GM12864 (cell line): ENCODE results near the gene PRCP.

Source experiments
- DNase-seq: peaks from one replicate; pipeline ENCODE4 v3.0.0-alpha.2; 2011; ENCODE audit warnings: low read depth
- H3K4me3 ChIP-seq: 2 replicates; pipeline ENCODE4 v1.5.1; 2011; ENCODE audit warnings: mild to moderate bottlenecking, low read depth, low read length, control low read depth
- CTCF ChIP-seq: IDR thresholded peaks from 2 replicates; pipeline ENCODE4 v1.5.1; 2011; ENCODE audit warnings: low read depth, mild to moderate bottlenecking, moderate library complexity, low read length, control low read depth, inconsistent platforms; ENCODE audit errors: missing control alignments

The PRCP gene

GRCh38 chr11:82796998-82797961 lies 103.0 kb downstream of the PRCP start:
- H3K4me3 ChIP-seq, result no peak overlapping the region
- TF ChIP-seq CTCF, result no peak
- no peak for DNase-seq

DNA sequence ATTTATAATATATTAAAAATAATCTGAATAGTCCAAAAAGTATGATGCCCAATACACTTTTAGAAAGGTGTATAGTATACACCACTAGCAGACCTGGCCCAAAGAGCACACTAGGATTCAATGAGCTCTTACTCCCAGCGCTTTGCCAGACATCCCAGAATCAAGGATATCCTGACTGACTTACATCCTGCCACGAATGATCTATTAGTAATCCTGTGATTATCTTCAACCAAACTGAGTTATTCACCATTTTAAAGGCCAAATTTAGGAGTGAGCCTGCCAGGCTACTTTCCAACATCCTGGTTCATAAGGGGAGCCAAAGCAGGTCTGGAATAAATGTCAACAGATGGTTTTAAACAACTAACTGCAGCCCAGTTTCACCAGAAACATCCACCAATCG lies 105.7 kb downstream of the PRCP start:
- TF ChIP-seq CTCF, result no peak
- no peak overlapping the region for H3K4me3 ChIP-seq
- no peak for DNase-seq

GRCh38 chr11:82792822-82793569 lies 107.2 kb downstream of the PRCP start:
- no peak for TF ChIP-seq CTCF
- no peak overlapping the region for H3K4me3 ChIP-seq
- no peak for DNase-seq

DNA sequence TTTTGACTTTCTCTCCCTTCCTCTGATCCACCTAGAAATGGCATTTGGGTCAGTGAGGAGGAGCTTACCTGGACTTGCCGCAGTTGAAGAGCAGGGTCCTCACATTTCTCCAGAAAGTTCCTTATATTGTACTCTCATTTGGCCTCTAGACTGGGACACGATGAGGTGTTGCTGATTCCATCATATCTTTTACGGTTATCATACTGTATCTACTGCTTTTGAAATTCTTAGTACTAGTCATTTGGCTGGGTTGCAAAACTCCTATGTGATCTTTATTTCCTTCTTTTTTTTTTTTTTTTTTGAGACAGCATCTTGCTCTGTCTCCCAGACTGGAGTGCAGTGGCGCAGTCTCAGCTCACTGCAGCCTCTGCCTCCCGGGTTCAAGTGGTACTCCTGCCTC lies 107.9 kb downstream of the PRCP start:
- TF ChIP-seq CTCF, result no peak
- no peak for DNase-seq
- no peak overlapping the region for H3K4me3 ChIP-seq

GRCh38 chr11:82791779-82792178 lies 108.5 kb downstream of the PRCP start:
- DNase-seq, result no peak
- TF ChIP-seq CTCF, result no peak
- H3K4me3 ChIP-seq, result no peak overlapping the region

DNA sequence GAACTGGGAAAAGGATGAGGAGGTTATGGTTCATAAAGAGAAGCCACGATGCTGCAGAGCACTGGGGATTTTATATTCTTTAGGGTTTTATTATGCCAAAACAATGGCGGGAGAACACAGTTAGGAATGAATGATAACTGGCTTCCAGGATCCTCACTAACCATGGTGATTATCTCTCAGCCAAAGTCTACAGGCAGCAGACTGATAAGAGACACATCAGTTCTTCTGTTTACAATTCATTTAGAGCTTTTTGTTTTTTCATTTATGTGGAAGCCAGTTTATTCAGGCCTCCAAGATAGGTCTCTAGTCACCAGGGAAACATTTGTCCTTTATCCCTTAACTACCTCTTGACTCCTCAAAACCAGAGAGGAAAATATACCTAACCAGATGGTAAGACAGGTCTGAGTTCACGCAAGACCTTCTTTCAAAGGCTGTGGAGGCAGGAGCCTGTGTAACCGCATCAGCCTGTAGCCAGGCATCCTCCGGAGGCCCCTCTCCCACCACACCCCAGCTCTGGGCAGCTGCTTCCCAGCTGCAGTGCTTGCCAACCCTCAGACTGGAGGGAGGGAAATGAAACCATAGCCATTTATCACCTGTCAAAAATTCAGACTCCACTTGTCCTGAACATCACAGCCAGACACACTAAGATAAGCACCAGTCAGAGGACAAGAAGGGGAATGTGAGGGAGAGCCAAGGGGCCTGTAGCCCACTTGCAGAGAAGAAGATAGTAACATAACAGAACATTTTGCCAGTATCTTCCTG lies 109.3 kb downstream of the PRCP start:
- no peak for DNase-seq
- no peak overlapping the region for H3K4me3 ChIP-seq
- no peak for TF ChIP-seq CTCF
